GM18907 (cell line): ENCODE results near the gene SUGCT.
A peak's percentile ranks its signal among the peaks of the same experiment; 100 is the strongest.
"Not testable (repeated sequence)": the region's sequence is repeated elsewhere in the genome, so short reads cannot be mapped to it uniquely, and the experiment has no call there.

ENCODE experiments used
- ATAC-seq: cut with Tn5 transposase; IDR thresholded peaks from one replicate; pipeline ENCODE4 v1.9.1; 2021; ENCODE audit warnings: mild to moderate bottlenecking, moderate library complexity; ENCODE audit not compliant: unreplicated experiment

SUGCT gene

DNA sequence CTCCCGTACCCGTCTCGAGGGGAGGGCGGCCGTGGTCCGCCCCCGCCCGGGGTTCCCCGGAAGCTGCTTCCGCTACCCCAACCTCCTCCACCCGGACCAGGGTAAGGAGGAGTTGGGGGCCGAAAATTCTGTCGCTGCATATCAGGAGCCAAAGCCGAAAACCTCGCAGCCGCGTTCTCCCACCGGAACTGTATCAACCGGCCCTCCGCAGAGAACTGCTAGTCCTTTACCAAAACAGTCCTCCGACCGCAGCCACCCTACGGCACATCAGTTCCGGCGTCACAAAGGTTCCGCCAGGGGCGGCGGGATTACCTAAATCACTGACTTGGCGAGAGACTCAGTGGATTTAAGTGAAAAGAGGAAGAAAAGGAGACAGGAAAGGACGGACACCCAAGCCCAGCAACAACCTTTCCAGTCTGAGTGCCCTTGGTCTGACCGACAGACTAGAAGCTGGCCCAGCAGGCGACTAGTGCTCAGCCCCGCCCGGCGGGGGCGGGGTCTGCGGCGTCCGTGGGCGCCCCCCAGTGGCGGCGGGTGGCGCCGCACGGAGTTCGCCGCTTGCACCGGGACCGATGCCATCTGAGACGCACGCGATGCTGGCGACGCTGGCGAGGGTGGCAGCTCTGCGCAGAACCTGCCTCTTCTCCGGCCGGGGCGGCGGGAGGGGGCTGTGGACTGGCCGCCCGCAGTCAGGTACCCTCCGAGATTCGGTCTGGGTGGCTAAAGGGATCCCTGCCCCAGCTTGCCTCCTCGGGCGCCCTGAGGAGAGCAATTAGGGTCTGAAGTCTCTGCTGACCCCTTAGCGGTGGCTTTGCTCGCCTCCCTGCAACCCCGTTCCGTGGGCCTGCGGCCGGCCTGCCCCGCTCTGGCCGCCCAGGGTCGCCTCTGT lies at the start of gene SUGCT, which contains the start of gene MPLKIP:
Gene SUGCT, plus strand, starts transcription at position 578 of the 889 bp plus-strand sequence.
Gene MPLKIP, minus strand, starts transcription at position 195 of the 889 bp plus-strand sequence. Its CDS starts 55 bp downstream, at position 140.
- peak; percentile 93 for ATAC-seq

DNA sequence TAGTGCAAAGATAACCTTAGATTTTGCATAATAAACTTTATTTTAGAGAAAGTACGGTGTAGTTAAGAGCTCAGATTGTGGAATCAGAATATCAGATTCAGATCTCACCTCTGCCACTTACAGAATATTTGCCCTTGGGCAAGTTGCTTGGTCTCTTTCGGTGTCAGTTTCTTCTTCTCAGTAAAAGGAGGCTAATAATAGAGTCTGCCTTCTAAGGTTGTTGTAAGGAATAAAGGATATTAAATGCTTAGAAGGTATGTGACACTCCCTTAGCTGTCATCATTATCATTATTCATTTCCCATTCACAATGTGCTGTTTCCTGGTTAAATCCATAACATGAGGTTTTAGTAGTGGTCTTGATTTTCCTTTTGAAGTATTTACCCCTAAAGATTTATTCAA lies 42.6 kb upstream of the SUGCT start:
- no peak for ATAC-seq

DNA sequence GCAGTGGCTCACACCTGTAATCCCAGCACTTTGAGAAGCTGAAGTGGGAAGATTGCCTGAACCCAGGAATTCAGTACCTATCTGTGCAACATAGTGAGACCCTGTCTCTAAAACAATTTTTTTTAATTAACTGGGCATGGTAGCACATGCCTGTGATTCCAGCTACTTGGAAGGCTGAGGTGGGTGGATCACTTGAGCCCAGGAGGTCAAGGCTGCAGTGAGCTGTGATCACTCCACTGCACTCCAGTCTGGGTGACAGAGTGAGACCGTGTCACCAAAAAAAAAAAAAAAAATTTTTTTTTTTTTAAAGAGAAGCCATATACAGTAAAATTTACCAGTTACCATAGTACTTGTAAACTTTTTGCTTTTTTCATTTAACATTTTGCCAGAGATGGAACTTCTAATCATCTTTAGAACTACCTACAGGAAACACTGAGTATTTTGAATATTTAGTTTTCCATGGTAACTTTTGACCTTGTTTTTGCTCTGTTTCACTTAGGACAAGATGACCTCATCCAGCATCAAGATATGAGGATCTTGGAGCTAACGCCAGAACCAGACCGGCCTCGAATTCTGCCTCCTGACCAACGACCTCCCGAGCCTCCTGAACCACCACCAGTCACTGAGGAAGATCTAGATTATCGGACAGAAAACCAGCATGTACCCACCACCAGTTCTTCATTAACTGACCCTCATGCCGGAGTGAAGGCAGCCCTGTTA lies 41.0 kb upstream of the SUGCT start:
- no peak for ATAC-seq

DNA sequence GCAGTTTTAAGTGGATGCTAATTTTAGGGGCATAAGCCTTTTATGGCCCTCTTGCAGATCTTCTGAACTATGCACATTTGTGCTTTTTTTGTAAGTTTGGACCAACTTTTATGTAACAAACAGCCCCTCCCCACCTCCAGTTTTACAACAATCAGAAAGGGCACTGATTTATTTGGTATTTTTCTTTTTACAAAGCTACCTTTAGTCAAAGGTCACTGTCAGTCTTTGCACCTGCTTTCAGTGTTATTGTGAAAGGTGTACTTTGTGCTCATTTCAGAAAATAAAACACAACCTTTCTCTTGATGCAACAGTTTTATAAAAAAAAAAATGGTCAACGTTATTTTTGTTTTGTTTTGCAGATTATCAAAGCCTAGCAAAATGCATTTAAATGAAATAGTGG lies 39.6 kb upstream of the SUGCT start:
- ATAC-seq = no peak

DNA sequence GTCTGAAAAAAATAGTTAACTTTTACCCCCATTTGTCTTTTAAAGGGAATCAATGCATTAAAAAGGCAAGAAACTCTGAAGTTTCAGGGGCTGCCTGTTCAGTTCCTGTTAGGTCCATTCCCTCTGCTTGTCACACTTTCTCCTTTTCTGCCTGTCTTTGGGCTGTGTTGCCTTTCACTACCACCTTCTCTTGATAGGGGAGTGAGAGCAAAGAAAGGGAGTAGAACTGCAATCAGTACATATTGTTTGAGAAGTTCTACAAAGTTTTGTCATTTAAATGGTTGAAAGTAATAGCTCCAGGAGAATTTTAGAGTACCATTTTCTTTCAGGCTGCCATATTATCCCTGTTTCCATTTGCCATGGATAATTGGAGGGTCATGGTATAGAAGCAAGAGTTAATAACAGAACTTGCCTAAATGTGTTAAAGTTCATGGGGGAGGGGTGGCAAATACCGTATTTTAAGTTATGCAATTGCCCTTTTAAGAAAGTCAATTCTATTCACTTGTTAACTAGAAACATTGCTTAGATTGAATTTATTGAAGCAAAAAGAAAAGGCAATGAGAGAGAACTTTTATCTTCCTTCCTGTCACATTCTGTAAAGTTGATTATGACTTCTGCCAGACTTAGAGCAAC lies 39.0 kb upstream of the SUGCT start:
- no peak for ATAC-seq

DNA sequence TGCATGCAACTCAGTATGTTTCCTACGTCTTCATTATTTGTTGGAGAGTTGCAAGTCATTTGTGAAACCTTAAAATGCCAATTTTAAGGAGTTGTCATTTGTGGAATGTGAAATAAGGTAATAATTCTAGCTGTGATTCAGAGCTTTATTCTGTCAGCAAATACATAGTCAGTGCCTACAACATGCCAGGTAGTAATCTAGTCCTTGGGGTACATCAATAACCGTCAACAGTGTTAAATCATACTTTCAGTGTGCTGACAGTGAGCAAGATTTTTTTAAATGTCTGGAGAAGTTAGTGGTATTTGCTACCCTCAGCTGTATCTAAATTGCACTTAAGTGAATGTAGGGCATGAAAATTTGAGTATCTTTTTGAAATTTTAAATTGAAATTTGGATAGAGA lies 37.1 kb upstream of the SUGCT start:
- no peak for ATAC-seq

DNA sequence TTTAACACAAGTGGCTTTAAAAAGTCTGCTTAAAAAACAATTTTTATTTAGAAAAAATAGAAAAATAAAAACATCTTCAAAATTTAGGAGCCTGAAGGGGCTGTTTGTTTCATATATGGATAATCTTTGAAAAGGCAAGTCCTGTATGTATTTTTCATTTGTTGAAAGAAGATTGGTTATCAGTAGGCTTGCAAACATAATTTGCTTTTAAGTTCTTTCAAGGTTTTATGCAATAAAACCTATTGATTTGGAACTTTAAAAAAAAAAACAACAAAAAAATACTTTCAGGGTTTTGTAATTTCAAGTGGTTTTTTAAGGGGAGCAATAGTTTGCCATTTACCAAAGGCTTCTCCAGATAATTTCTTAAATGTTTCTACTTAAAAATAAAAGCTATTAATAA lies 36.0 kb upstream of the SUGCT start:
- ATAC-seq = no peak

DNA sequence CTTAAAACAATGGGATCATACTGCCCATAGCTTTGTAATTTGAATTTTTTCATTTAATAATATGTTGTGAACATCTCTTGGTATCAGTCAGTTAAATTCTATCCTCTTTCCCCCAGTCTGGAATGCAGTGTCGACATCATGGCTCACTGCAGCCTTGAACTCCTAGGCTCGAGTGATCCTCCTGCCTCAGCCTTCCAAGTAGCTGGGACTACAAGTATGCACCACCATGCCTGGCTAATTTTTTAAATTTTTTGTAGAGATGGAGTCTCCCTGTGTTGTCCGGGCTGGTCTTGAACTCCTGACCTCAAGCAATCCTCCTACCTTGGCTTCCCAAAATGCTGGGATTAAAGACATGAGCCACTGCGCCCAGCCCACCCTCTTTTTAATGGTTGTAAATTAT lies 35.0 kb upstream of the SUGCT start:
- ATAC-seq = no peak

DNA sequence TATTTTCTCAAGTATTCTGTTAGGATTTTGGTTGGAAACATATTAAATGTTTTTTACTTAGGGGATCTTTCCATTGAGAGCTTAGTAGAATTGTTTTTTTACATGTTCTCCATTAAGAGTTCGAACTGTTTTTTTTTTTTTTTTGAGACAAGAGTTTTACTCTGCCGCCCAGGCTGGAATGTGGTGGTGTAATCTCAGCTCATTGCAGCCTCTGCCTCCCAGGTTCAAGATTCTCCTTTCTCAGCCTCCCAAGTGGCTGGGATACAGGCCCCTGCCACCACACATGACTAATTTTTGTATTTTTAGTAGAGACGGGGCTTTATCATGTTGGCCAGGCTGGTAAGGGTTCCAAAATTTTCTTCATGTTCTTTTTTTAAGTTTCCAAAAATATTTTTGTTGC lies 33.6 kb upstream of the SUGCT start:
- ATAC-seq = no peak

DNA sequence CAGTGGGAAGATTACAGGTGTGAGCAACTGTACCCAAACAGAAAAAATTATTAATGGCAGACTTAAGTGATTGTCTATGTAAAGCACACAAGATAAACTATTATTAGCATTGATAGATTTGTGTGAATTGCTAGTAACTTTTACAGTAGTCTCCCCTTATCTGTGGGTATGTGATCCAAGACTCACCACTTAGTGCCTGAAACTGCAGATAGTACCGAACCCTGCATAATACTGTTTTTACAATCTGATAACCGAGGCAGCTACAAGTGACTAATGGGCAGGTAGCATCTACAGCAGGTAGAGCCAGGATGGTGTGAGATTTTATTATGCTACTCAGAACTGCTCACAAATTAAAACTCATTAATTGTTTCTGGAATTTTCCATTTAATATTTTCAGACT lies 31.9 kb upstream of the SUGCT start:
- ATAC-seq = no peak

DNA sequence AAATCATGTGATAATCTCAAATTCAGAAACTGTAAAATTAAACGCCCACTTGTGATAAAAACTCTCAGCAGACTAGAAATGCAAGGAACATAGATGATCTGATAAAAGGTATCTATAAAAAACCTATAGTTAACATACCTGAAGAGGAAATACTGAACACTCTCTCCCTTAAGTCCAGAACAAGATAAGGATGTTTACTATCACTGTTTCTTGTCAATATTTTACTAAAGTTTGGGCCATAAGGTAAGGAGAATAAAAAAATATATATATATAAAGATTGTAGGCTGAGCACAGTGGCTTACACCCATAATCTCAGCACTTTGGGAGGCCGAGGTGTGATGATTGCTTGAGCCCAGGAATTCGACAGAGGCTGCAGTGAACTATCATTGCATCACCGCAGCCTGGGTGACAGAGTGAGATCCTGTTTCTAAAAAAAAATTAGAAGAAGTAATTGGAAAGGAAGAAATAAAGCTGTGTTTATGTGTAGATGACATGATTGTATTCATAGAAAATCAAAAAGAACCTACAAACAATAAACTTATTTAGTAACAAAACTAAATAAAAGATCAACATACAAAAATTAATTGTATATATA lies 28.8 kb upstream of the SUGCT start:
- no peak for ATAC-seq

DNA sequence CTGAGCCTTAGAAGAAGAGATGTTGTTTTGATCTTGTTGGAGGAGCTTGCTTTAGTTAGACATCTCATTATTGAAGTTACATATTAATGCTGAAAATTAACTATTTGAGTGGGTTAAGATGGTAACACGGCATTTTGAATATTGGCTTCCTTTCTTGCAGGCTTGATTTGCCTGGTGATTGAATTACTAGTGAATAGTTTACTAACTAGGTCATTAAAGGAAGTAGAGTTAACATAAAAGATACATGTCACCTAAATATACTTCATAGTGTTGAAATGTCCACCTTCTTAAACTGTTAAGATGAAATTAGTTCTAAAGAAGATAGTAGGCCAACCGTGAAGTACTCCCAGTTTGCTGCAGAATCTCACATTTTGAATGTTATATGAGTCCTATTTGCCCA lies 18.9 kb upstream of the SUGCT start:
- no peak for ATAC-seq

DNA sequence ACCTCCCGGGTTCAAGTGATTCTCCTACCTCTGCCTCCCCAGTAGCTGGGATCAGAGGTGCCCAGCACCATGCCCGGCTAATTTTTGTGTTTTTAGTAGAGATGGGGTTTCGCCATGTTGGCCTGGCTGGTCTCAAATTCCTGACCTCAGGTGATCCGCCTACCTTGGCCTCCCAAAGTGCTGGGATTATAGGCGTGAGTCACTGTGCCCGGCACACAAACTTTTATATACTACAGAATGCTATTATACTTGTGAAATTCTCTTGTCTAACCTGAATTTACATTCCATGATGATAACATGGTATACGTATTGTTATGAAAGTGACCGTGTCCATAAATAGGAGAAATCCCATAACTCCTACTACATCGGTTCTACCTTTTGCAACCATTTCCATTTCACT lies 17.6 kb upstream of the SUGCT start:
- not testable (repeated sequence) for ATAC-seq

DNA sequence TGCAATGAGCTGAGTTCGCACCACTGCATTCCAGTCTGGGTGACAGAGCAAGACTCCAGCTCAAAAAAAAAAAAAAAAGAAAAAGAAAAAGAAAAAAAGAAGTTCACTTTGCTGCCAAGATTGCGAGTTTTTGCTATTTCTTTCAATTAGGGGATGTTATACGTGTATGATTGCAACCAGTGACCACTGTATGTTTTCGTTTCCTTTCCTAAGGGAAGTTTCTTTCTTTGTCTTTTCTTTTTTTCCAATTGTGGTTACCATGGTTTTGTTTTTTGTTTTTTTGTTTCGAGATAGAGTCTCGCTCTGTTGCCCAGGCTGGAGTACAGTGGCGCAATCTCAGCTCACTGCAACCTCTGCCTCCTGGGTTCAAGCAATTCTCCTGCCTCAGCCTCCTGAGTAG lies 16.6 kb upstream of the SUGCT start:
- ATAC-seq = not testable (repeated sequence)

DNA sequence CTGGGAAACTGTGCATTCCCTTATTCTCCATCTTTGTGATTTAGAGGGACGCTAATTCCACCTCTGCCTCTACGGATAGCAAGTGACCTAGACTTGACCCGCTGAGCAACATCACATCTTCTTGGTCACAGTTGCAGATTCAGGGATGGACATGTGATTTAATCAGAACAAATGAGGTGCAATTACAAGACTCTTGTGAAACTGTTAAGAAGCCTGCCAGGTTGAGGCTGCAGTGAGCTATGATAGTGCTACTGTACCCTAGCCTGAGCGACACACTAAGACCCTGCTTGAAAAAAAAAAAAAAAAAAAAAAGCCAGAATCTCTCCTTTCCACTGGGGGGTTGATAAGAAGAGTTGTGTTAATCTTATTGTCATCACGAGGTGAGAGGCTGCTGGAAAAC lies 14.8 kb upstream of the SUGCT start:
- ATAC-seq = no peak

DNA sequence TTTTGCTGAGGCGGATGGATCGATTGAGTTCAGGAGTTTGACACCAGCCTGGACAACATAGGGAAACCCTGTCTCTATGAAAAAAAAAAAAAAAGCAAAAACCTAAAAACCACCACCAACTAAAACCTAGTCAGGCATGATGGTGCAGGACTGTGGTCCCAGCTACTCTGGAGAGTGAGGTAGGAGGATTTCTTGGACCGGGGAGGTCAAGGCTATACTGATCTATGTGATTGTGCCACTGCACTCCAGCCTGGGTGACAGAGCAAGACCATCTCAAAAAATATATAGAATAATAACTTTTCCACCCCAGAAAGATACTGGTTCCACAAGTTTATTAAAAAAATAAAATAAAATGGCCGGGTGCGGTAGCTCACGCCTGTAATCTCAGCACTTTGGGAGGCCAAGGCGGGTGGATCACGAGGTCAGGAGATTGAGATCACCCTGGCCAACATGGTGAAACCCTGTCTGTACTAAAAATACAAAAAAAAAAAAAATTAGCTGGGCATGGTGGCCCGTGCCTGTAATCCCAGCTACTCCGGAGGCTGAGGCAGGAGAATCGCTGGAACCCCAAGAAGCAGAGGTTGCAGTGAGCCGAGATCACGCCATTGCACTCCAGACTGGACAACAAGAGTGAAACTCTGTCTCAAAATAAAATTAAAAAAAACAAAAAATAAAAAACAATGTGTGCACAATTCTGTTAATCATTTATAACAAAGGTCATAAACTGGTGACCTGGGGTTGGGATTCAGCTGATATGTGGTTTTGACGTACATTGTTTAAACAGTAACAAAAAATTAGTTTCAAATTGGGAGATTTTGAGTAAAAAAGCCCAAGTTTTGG lies 12.5 kb upstream of the SUGCT start:
- not testable (repeated sequence) for ATAC-seq

DNA sequence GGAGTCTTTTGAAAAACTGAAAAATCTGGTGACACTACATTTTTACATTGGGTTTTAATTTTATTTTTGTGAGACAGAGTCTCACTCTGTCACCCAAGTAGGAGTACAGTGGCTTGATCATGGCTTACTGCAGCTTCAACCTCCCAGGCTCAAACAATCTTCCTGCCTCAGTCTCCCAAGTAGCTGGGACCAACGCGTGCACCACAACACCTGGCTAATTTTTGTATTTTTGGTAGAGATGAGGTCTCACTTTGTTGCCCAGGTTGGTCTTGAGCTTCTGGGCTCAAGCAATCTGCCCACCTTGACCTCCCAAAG lies 11.9 kb upstream of the SUGCT start:
- no peak for ATAC-seq

DNA sequence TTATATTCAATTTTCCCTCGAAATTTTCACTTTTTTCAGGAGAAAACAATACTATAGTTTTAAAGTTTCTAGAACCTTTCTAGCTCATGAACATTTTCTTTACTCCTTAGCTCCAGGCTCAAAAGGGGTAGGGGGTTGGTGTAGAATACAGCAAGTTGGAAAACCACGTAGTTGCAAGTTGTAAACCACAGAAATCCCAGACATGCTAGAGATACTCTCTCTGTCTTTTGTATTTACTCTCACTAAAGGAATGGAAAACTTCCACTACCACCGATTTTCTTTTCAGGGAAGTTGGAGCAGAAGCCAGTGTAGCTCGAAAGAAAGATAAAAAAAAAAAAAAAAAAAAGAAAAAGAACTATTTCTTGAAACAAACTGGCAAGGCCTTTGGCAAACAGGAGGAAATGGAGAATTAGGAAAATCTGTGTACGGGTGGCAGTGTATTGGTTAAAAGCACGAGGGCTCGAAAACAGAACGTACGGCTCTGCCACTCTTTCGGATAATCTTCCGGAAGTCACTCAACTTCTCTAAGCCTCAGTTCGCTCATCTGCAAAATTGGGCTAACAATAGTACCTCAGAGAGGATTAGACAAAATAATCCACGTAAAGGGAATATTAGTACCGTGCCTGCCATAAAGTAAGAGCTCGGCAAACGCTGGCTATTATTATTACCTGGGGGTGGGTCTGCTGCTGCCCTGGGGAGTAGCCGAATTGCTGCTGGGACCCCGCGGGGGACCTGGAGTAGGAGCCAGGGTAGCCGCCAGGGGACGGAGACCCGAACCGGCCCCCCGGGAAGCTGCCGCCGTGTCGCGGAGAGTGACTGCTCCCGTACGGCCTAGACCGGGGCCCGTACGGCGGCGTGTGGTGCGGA lies 1.0 kb upstream of the SUGCT start:
- ATAC-seq = peak; percentile 3

DNA sequence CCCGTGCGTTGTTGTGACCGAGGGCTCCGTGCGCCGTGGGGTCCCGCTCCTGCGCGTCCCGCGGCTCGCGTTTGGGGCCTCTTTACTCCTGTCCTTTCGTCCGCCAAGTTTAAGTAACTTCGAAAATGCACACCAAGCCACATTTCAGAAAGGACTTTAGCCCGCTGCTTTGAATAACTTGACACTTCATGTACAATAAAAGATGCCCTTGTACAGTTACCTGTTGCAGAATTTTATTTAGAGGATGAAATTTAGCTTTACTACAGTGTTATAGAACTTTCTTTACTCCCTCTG lies 459 bp downstream of the SUGCT start:
- ATAC-seq = no peak

DNA sequence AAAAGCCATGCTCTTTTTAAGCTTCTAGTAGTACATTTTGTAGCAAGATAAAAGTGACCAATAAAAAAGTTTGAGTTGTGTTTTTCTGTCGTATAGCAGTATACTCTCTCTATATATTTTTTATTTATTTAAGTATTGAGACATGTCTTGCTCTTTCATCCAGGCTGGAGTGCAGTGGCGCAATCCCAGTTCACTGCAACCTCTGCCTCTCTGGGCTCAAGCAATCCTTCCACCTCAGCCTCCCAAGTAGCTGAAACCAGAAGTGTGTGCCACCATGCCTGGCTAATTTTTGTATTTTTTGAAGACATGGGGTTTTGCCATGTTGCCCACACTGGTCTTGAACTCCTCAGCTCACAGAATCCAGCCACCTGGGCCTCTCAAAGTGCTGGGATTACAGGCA lies 2.8 kb downstream of the SUGCT start:
- no peak for ATAC-seq
